Measurements from ENCODE around the gene CLDN10. TPM values are rescaled to one million over a fixed set of nuclear protein-coding genes. Genes with fewer than 3 reads are reported as not detected.

Gene CLDN10
- total RNA-seq, 1 experiment from 2014 or later: 24.7 TPM

DNA sequence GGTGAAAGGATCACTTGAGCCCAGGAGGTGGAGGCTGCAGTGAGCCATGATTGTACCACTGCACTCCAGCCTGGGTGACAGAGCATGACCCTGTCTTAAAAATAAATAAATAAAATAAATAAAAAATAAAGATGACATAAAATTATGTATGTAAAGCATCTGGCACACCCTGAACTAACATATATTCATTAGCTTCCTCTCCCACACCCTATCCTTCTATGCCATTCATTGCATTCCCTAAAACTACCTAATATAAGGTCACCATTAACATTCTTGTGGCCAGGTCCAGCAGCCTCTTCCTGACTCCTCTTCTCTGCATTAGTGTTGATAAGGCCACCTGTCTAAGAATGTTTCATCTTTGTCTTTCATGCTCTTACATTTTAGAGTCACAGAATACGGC, 44.5 kb upstream of the CLDN10 start (continued):
- TF ChIP-seq, protein P1, sequence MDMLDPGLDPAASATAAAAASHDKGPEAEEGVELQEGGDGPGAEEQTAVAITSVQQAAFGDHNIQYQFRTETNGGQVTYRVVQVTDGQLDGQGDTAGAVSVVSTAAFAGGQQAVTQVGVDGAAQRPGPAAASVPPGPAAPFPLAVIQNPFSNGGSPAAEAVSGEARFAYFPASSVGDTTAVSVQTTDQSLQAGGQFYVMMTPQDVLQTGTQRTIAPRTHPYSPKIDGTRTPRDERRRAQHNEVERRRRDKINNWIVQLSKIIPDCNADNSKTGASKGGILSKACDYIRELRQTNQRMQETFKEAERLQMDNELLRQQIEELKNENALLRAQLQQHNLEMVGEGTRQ (CRISPR knock-in tag; IDR thresholded peaks at IDR 0.05): no peak
- TF ChIP-seq NR3C1 (CRISPR knock-in tag; conservative IDR thresholded peaks at IDR 0.05; ENCODE audit: low read depth): no peak
- TF ChIP-seq, protein P2, sequence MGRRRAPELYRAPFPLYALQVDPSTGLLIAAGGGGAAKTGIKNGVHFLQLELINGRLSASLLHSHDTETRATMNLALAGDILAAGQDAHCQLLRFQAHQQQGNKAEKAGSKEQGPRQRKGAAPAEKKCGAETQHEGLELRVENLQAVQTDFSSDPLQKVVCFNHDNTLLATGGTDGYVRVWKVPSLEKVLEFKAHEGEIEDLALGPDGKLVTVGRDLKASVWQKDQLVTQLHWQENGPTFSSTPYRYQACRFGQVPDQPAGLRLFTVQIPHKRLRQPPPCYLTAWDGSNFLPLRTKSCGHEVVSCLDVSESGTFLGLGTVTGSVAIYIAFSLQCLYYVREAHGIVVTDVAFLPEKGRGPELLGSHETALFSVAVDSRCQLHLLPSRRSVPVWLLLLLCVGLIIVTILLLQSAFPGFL (CRISPR knock-in tag; IDR thresholded peaks at IDR 0.05; ENCODE audit: borderline replicate concordance): no peak
- TF ChIP-seq ZNF121 (CRISPR knock-in tag; IDR thresholded peaks at IDR 0.05): no peak
- TF ChIP-seq EMX1 (CRISPR knock-in tag; IDR thresholded peaks at IDR 0.05): no peak
- TF ChIP-seq, protein P3, sequence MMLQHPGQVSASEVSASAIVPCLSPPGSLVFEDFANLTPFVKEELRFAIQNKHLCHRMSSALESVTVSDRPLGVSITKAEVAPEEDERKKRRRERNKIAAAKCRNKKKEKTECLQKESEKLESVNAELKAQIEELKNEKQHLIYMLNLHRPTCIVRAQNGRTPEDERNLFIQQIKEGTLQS (CRISPR knock-in tag; conservative IDR thresholded peaks at IDR 0.05): no peak
- no peak for TF ChIP-seq ZNF232 (CRISPR knock-in tag; IDR thresholded peaks at IDR 0.05)
- no peak for TF ChIP-seq ELF4 (CRISPR knock-in tag; IDR thresholded peaks at IDR 0.05; ENCODE audit: low read depth)
- TF ChIP-seq CBFB (CRISPR knock-in tag; IDR thresholded peaks at IDR 0.05; ENCODE audit: low read depth): no peak

DNA sequence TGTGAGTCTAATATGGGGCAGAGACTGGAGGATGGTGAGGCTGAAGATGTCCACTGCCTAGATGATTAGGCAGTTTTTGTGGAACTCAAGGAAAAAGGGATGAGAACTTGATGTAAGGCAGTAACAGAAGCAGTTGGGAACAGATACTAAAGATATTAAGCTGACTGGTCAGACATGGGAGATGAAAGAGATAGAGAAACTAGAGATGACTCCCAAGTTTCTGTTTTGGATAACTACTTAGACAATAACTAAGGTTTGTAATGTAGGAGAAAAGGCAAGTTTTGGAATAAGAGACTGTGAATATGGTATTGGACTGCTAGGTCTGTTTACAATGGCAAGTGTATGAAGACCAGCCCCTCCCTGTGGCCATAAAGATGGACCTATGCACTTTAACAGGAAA, 43.5 kb upstream of the CLDN10 start:
- ATAC-seq (no peak), DNase-seq (ENCODE audit: low spot score) (no peak)
- Mint-ChIP-seq H3K27ac (no peak overlapping the region), H3K9me3 (no peaks in the 10 kb centered on the region), H3K4me3 (no peak overlapping the region), H3K27me3 (ENCODE audit: low read depth) (no peaks in the 10 kb centered on the region), H3K36me3 (no peaks in the 10 kb centered on the region), H3K4me1 (peaks cover 9% of the 10 kb centered on the region)
- CTCF ChIA-PET: no interaction called here
- POLR2A ChIA-PET: no interaction called here
- TF ChIP-seq, protein P4, sequence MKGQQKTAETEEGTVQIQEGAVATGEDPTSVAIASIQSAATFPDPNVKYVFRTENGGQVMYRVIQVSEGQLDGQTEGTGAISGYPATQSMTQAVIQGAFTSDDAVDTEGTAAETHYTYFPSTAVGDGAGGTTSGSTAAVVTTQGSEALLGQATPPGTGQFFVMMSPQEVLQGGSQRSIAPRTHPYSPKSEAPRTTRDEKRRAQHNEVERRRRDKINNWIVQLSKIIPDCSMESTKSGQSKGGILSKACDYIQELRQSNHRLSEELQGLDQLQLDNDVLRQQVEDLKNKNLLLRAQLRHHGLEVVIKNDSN (CRISPR knock-in tag; IDR thresholded peaks at IDR 0.05): no peak
- TF ChIP-seq, protein P5, sequence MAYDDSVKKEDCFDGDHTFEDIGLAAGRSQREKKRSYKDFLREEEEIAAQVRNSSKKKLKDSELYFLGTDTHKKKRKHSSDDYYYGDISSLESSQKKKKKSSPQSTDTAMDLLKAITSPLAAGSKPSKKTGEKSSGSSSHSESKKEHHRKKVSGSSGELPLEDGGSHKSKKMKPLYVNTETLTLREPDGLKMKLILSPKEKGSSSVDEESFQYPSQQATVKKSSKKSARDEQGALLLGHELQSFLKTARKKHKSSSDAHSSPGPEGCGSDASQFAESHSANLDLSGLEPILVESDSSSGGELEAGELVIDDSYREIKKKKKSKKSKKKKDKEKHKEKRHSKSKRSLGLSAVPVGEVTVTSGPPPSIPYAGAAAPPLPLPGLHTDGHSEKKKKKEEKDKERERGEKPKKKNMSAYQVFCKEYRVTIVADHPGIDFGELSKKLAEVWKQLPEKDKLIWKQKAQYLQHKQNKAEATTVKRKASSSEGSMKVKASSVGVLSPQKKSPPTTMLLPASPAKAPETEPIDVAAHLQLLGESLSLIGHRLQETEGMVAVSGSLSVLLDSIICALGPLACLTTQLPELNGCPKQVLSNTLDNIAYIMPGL (CRISPR knock-in tag; IDR thresholded peaks at IDR 0.05): no peak
- no peak for TF ChIP-seq FOXJ3 (CRISPR knock-in tag; IDR thresholded peaks at IDR 0.05; ENCODE audit: borderline replicate concordance)
- TF ChIP-seq, protein P6, sequence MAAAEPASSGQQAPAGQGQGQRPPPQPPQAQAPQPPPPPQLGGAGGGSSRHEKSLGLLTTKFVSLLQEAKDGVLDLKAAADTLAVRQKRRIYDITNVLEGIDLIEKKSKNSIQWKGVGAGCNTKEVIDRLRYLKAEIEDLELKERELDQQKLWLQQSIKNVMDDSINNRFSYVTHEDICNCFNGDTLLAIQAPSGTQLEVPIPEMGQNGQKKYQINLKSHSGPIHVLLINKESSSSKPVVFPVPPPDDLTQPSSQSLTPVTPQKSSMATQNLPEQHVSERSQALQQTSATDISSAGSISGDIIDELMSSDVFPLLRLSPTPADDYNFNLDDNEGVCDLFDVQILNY (CRISPR knock-in tag; IDR thresholded peaks at IDR 0.05): no peak
- no peak for TF ChIP-seq SMAD4 (CRISPR knock-in tag; IDR thresholded peaks at IDR 0.05)
- TF ChIP-seq, protein P7, sequence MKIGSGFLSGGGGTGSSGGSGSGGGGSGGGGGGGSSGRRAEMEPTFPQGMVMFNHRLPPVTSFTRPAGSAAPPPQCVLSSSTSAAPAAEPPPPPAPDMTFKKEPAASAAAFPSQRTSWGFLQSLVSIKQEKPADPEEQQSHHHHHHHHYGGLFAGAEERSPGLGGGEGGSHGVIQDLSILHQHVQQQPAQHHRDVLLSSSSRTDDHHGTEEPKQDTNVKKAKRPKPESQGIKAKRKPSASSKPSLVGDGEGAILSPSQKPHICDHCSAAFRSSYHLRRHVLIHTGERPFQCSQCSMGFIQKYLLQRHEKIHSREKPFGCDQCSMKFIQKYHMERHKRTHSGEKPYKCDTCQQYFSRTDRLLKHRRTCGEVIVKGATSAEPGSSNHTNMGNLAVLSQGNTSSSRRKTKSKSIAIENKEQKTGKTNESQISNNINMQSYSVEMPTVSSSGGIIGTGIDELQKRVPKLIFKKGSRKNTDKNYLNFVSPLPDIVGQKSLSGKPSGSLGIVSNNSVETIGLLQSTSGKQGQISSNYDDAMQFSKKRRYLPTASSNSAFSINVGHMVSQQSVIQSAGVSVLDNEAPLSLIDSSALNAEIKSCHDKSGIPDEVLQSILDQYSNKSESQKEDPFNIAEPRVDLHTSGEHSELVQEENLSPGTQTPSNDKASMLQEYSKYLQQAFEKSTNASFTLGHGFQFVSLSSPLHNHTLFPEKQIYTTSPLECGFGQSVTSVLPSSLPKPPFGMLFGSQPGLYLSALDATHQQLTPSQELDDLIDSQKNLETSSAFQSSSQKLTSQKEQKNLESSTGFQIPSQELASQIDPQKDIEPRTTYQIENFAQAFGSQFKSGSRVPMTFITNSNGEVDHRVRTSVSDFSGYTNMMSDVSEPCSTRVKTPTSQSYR (CRISPR knock-in tag; IDR thresholded peaks at IDR 0.05): no peak
- TF ChIP-seq, protein P8, sequence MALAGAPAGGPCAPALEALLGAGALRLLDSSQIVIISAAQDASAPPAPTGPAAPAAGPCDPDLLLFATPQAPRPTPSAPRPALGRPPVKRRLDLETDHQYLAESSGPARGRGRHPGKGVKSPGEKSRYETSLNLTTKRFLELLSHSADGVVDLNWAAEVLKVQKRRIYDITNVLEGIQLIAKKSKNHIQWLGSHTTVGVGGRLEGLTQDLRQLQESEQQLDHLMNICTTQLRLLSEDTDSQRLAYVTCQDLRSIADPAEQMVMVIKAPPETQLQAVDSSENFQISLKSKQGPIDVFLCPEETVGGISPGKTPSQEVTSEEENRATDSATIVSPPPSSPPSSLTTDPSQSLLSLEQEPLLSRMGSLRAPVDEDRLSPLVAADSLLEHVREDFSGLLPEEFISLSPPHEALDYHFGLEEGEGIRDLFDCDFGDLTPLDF (CRISPR knock-in tag; IDR thresholded peaks at IDR 0.05): no peak
- TF ChIP-seq, protein P9, sequence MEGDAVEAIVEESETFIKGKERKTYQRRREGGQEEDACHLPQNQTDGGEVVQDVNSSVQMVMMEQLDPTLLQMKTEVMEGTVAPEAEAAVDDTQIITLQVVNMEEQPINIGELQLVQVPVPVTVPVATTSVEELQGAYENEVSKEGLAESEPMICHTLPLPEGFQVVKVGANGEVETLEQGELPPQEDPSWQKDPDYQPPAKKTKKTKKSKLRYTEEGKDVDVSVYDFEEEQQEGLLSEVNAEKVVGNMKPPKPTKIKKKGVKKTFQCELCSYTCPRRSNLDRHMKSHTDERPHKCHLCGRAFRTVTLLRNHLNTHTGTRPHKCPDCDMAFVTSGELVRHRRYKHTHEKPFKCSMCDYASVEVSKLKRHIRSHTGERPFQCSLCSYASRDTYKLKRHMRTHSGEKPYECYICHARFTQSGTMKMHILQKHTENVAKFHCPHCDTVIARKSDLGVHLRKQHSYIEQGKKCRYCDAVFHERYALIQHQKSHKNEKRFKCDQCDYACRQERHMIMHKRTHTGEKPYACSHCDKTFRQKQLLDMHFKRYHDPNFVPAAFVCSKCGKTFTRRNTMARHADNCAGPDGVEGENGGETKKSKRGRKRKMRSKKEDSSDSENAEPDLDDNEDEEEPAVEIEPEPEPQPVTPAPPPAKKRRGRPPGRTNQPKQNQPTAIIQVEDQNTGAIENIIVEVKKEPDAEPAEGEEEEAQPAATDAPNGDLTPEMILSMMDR (IDR thresholded peaks at IDR 0.05): no peak
- no peak for TF ChIP-seq FOXP1 (CRISPR knock-in tag; IDR thresholded peaks at IDR 0.05; ENCODE audit: borderline replicate concordance)
- no peak for TF ChIP-seq CREM (CRISPR knock-in tag; IDR thresholded peaks at IDR 0.05)
- no peak for TF ChIP-seq TCF7 (CRISPR knock-in tag; IDR thresholded peaks at IDR 0.05; ENCODE audit: low read depth)
- TF ChIP-seq ZNF317 (CRISPR knock-in tag; IDR thresholded peaks at IDR 0.05; ENCODE audit: borderline replicate concordance, low read depth): no peak
- no peak for TF ChIP-seq NFE2L1 (CRISPR knock-in tag; IDR thresholded peaks at IDR 0.05)
- TF ChIP-seq NFATC4 (CRISPR knock-in tag; IDR thresholded peaks at IDR 0.05): no peak
- no peak for TF ChIP-seq OVOL2 (CRISPR knock-in tag; IDR thresholded peaks at IDR 0.05; ENCODE audit: borderline replicate concordance)

Data from WTC11 (cell line).